ENCODE results near the gene IQCM. TPM values are rescaled to one million over a fixed set of nuclear protein-coding genes. Genes with fewer than 3 reads are reported as not detected.

Gene IQCM
- total RNA-seq, 1 donor from 2014 or later = not detected

DNA sequence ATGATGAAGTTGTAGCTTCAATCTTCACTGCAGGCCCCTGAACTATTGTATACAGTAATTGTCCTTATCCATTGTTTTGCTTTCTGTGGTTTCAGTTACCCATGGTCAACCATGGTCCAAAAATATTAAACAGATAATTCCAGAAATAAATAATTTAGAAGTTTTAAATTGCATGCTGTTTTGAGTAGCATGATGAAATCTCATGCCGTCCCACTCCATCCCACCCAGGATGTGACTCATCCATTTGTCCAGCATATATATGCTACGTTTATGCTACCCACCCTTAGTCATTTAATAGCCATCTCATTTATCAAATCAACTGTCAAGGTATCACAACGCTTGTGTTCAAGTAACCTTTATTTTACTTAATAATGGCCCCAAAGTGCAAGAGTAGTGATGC lies 34.5 kb downstream of the IQCM start:
- no peak for DNase-seq (ENCODE audit: low read depth, low spot score)

DNA sequence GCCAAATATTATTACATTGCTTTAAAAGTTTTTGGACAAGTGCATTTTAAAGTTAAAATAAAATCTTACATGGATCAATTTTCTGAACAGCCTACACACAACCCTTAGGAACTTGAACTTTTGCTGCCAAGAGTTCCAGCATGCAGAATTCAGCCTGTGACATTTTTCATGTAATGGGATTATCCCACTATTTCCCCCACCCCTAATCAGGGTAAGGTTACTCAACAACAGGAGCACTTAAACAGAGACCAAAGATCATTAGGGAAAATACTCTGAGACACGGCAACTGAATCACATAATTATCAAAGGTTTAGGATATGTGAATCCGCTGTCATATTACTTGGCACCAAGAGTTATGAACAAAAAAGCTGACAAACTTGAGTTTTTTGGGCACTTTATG lies 47.2 kb downstream of the IQCM start:
- DNase-seq (ENCODE audit: low read depth, low spot score) = no peak

GRCh38 chr4:149766135-149766534 lies 49.5 kb downstream of the IQCM start:
- DNase-seq (ENCODE audit: low read depth, low spot score) = no peak

- no peak for DNase-seq (ENCODE audit: low read depth, low spot score)
These were observed 50.0 kb downstream of the IQCM start for GRCh38 chr4:149765630-149766029.

DNA sequence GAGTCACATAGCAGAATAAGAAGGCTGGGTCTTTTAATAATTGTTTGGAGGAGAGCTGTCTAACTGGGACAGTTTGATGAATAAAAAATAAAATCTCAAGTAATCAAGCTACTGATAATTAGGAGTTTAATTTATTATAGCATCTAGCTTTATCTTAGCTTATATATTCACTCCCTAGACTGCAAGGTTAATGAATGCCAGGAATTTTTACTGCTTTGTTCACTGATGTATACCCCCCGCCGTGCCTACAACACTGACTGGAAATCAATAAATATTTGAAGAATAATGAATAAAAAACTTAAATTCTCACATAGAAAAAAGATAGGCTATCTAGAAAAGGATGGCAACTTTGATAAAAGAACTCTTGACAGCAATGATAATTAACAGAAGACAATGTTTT lies 59.7 kb downstream of the IQCM start:
- no peak for DNase-seq (ENCODE audit: low read depth, low spot score)

GRCh38 chr4:149754526-149754925 lies 61.1 kb downstream of the IQCM start:
- DNase-seq (ENCODE audit: low read depth, low spot score) = no peak

DNA sequence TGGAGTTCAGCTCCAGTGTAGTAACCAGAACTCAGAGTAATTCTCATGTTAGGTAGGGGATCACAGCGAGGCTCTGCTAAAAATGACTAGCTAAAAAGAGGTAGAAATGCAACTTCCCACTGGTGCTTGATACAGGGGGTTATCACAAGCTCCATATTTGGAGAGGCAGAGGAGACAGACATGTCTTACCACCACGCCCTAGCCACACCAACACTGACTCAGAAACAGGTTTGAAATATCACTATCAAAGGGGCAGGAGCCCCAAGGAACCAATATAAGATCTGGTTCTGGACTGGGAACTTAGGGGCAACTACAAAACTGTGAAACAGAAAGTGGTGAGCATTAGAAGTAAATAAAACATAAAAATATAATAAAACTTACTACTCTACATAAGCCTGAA lies 62.9 kb downstream of the IQCM start:
- no peak for DNase-seq (ENCODE audit: low read depth, low spot score)

DNA sequence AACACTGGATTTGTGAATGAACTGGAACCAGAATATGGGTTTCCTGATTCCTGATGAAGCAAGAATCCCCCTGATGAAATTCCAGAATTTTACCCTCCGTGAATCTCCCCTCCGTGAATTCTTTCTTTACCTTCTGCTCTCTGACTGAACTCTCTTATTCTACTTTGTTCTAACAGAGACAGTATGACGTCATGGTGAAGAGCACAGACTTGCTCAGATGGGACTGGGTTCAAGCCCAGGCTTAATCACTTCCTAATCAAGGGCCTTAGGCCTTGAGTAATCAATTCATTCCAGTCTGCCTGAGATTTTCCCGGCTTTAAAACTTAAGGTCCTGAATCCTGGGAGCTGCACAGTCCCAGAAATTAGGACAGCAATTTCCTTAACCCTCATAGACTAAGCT lies 64.5 kb downstream of the IQCM start:
- no peak for DNase-seq (ENCODE audit: low read depth, low spot score)

- no peak for DNase-seq (ENCODE audit: low read depth, low spot score)
These were observed 65.9 kb downstream of the IQCM start for GRCh38 chr4:149749784-149750183.

DNA sequence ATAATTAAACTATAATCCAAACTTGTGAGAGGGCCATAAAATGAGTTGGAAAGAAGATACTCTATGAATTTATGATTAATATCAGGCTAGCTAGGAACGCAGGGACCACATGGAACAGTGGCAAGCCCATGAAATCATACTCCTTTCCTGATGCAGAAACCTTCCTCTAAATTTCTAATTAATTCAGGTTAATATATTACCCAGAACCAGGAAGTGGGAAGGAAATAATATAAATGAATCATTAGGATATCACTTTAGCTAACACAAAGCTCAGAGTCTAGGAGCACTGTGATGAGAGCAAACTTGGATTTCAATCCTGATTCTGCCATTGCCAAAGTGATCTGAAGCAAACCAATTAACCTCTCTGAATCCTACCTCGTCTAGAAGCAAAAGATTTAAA lies 68.0 kb downstream of the IQCM start:
- no peak for DNase-seq (ENCODE audit: low read depth, low spot score)

DNA sequence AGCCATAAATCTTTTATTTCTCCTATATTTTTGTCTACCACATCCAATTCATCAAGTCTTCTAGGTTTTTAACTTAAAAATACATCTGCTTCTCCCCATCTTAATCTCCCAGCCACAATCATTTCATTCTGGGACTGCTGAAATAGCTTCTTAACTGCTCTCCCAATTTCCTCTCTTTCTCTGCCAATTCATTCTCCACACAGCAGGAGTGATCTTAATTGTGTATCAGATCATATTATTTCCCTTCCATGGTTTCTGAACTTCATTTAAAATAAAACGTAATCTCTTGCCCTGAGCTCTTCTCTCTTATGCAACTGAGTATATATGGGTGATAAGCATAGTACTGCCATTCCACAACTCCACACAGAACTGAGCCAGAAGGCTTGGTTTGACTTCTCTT lies 69.4 kb downstream of the IQCM start:
- DNase-seq (ENCODE audit: low read depth, low spot score) = no peak

GRCh38 chr4:149741186-149741831 lies 74.3 kb downstream of the IQCM start:
- no peak for DNase-seq (ENCODE audit: low read depth, low spot score)

- no peak for DNase-seq (ENCODE audit: low read depth, low spot score)
These were observed 77.5 kb downstream of the IQCM start for GRCh38 chr4:149738156-149738555.

- DNase-seq (ENCODE audit: low read depth, low spot score) = no peak
These were observed 79.8 kb downstream of the IQCM start for GRCh38 chr4:149735796-149736195.

DNA sequence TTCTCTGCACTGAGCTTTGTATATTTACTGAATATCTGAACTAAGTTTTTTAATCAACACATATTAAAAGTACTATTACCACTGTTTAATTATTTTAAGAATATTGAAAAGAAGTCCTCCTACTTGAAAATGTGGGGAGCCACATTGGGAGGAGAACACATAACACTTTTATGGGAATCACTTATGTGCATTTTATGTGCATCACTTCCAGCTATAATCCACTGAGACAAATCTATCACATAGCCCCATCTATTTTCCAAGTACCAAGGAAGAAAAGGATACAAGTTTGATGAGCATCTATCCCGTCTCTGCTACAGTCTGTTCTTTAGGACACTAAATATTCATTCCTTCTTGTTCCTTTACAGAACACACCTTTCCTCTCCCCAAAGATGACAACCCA lies 87.2 kb downstream of the IQCM start:
- no peak for DNase-seq (ENCODE audit: low read depth, low spot score)

- no peak for DNase-seq (ENCODE audit: low read depth, low spot score)
These were observed 88.0 kb downstream of the IQCM start for GRCh38 chr4:149727663-149728062.

DNA sequence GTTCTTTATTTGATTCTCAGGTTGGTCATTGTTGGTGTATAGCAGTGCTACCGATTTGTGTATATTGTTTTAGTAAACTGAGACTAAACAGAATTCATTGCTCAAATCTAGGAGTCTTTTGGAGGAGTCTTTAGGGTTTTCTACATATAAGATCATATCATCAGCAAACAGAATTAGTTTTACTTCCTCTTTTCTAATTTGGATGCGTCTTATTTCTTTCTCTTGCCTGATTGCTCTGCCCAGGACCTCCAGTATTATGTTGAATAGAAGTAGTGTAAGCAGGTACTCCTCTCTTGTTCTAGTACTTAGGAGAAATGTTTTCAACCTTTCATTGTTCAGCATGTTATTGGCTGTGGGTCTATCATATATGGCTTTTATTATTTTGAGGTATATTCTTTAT lies 92.6 kb downstream of the IQCM start:
- no peak for DNase-seq (ENCODE audit: low read depth, low spot score)

GRCh38 chr4:149719806-149720205 lies 95.8 kb downstream of the IQCM start:
- DNase-seq (ENCODE audit: low read depth, low spot score) = no peak

DNA sequence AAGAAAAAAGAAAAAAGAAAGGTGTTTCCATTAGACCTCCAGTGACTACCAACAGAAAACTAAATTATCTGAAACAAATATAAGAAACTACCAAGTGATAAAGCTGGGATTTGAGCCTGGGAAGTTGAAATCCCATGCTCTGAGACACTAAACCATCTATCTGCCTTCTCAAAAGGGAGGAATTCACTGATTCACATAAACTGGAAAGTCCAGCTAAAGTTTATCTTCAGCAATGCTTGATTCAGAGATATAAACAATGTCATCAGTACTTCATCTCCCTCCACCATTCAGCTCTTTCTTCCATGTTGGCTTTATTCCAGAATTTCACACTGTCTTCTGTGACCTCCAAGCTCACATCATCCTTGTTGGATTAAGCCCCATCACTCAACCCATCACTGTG lies 96.3 kb downstream of the IQCM start:
- no peak for DNase-seq (ENCODE audit: low read depth, low spot score)

GRCh38 chr4:149718500-149718899 lies 97.1 kb downstream of the IQCM start:
- no peak for DNase-seq (ENCODE audit: low read depth, low spot score)

DNA sequence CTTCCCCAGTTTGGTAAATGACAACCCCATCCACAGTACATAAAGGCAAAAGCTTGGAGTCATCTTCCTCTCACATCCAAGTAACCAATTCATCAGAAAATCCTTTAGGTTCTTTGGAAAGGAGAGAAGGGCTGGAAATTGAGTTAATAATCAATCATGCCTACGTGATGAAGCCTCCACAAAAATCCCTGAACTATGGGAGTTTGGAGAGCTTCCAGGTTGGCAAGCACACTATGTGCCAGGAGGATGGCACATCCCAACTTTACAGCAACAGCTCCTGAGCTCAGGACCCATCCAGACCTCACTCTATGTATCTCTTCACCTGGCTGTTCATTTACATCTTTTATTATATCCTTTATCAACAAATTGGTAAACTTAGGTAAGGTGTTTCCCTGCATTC lies 98.9 kb downstream of the IQCM start:
- DNase-seq (ENCODE audit: low read depth, low spot score) = no peak

- no peak for DNase-seq (ENCODE audit: low read depth, low spot score)
These were observed 99.6 kb downstream of the IQCM start for GRCh38 chr4:149715822-149716585.

- no peak for DNase-seq (ENCODE audit: low read depth, low spot score)
These were observed 102.6 kb downstream of the IQCM start for GRCh38 chr4:149713031-149713430.
